ENCODE results near the gene PON1. TPM values are rescaled to one million over a fixed set of nuclear protein-coding genes. Genes with fewer than 3 reads are reported as not detected.

Gene PON1
- total and polyA plus RNA-seq, 4 donors, result 0.59 to 1.2 (median 0.84) TPM

GRCh38 chr7:95298091-95298490 is 26.2 kb downstream of the PON1 start:
- no peak for DNase-seq (ENCODE audit: low read depth in 4 of 6, low spot score in 6 of 6)
- Histone ChIP-seq H3K4me1 (ENCODE audit: control insufficient read depth, insufficient read depth, low read length) (no peaks in the 10 kb centered on the region), H3K4me3 (ENCODE audit: low read depth, low read length) (no peak overlapping the region), H3K9me3 (ENCODE audit: control insufficient read depth, insufficient read depth, low read length) (no peaks in the 10 kb centered on the region), H3K27ac (ENCODE audit: low read depth, low read length) (no peak overlapping the region), H3K27me3 (ENCODE audit: control insufficient read depth, insufficient read depth, low read length) (no peaks in the 10 kb centered on the region), H3K36me3 (ENCODE audit: control insufficient read depth, insufficient read depth, low read length) (no peaks in the 10 kb centered on the region)
- WGBS (ENCODE audit: insufficient coverage), result 100% methylated on average over 3 of the region's 3 CpGs

GRCh38 chr7:95297041-95297440 is 27.3 kb downstream of the PON1 start:
- Histone ChIP-seq H3K27ac (ENCODE audit: low read depth, low read length) (no peak overlapping the region), H3K9me3 (ENCODE audit: control insufficient read depth, insufficient read depth, low read length) (no peaks in the 10 kb centered on the region), H3K4me3 (ENCODE audit: low read depth, low read length) (no peak overlapping the region), H3K27me3 (ENCODE audit: control insufficient read depth, insufficient read depth, low read length) (no peaks in the 10 kb centered on the region), H3K4me1 (ENCODE audit: control insufficient read depth, insufficient read depth, low read length) (no peaks in the 10 kb centered on the region), H3K36me3 (ENCODE audit: control insufficient read depth, insufficient read depth, low read length) (no peaks in the 10 kb centered on the region)
- WGBS (ENCODE audit: insufficient coverage), result no CpG with 5 or more reads among the region's 1 CpG
- no peak for DNase-seq (ENCODE audit: low read depth in 4 of 6, low spot score in 6 of 6)

GRCh38 chr7:95296456-95296855 is 27.9 kb downstream of the PON1 start:
- no peak overlapping the region for H3K27ac ChIP-seq (ENCODE audit: low read depth, low read length)
- DNase-seq (ENCODE audit: low read depth in 4 of 6, low spot score in 6 of 6), result no peak
- no peaks in the 10 kb centered on the region for H3K36me3 ChIP-seq (ENCODE audit: control insufficient read depth, insufficient read depth, low read length)
- no peak overlapping the region for H3K4me3 ChIP-seq (ENCODE audit: low read depth, low read length)
- H3K27me3 ChIP-seq (ENCODE audit: control insufficient read depth, insufficient read depth, low read length), result no peaks in the 10 kb centered on the region
- no peaks in the 10 kb centered on the region for H3K9me3 ChIP-seq (ENCODE audit: control insufficient read depth, insufficient read depth, low read length)
- WGBS (ENCODE audit: insufficient coverage), result 90% methylated on average over 4 of the region's 6 CpGs
- H3K4me1 ChIP-seq (ENCODE audit: control insufficient read depth, insufficient read depth, low read length), result no peaks in the 10 kb centered on the region

DNA sequence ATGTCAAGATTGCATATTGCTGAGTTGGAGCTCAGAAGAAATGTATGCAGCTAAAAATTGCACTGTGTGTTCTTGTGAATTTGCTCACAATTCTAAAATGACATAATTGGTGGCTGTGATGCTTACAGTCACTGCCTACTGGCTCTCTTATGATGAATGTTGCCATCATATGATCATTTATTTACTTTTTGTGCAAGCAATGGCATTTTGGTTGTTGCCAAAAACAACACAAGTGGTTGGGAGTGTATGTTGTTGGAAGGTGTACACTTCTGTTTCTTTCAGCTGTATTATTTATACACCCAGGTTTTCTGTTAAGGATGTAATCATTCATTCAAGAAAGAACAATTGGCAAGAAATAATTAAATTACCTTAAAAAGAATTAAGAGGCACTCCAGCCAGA is 28.9 kb downstream of the PON1 start:
- no peak for DNase-seq (ENCODE audit: low read depth in 4 of 6, low spot score in 6 of 6)
- H3K9me3 ChIP-seq (ENCODE audit: control insufficient read depth, insufficient read depth, low read length), result no peaks in the 10 kb centered on the region
- H3K36me3 ChIP-seq (ENCODE audit: control insufficient read depth, insufficient read depth, low read length), result no peaks in the 10 kb centered on the region
- no peaks in the 10 kb centered on the region for H3K4me1 ChIP-seq (ENCODE audit: control insufficient read depth, insufficient read depth, low read length)
- H3K27me3 ChIP-seq (ENCODE audit: control insufficient read depth, insufficient read depth, low read length), result no peaks in the 10 kb centered on the region
- H3K27ac ChIP-seq (ENCODE audit: low read depth, low read length), result no peak overlapping the region
- H3K4me3 ChIP-seq (ENCODE audit: low read depth, low read length), result no peak overlapping the region

DNA sequence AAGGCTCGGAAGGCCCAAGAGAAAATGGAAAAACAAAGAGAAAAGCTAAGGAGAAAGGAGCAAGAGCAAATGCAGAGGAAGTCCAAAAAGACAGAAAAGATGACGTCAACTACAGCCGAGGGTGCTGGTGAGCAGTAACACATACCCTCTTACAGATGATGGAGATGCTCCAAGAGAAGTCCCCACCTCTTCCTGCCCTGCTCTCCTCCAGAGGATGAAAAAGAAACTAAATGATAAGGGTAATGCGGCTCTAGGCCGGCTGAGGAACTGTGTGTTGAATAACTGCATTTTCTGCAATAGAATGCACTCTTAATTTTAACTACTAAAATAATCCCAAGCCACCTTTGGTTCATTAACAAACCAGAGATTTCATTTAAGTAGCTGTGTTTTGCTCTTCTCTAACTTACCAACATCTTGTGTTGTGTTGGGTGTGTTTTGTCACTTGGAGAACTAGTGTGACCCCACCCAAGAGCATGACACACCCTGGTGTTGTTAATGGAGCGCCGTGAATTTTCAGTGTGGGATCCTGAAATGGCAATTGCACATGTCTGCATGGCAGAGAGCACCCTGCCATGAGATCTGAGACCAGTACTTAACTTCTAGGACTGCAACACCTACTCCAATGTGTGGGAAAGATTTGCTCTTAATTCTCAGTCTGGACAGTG is 34.0 kb downstream of the PON1 start:
- Histone ChIP-seq H3K36me3 (ENCODE audit: control insufficient read depth, insufficient read depth, low read length) (peaks cover 7% of the 10 kb centered on the region), H3K27ac (ENCODE audit: low read depth, low read length) (no peak overlapping the region), H3K9me3 (ENCODE audit: control insufficient read depth, insufficient read depth, low read length) (no peaks in the 10 kb centered on the region), H3K4me3 (ENCODE audit: low read depth, low read length) (no peak overlapping the region), H3K4me1 (ENCODE audit: control insufficient read depth, insufficient read depth, low read length) (no peaks in the 10 kb centered on the region), H3K27me3 (ENCODE audit: control insufficient read depth, insufficient read depth, low read length) (no peaks in the 10 kb centered on the region)
- DNase-seq (ENCODE audit: low read depth in 4 of 6, low spot score in 6 of 6), result no peak
- 100% methylated on average over 3 of the region's 7 CpGs for WGBS (ENCODE audit: insufficient coverage)

DNA sequence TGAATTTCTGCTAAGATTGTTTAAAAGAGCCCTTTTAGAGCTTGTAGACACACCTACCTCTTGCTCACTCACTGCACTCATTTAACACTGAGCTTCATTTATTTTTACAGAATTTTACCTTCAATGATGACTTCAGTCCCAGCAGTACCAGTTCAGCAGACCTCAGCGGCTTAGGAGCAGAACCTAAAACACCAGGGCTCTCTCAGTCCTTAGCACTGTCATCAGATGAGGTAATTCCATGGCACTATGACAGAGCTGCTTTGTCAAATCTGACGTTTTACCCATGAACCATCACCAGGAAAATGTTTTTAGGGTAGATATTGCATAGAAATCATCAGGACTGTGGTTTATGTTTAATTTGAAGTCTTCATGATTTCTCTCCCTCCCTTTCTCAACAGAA is 38.2 kb downstream of the PON1 start:
- no peak for DNase-seq (ENCODE audit: low read depth in 4 of 6, low spot score in 6 of 6)
- no peaks in the 10 kb centered on the region for H3K9me3 ChIP-seq (ENCODE audit: control insufficient read depth, insufficient read depth, low read length)
- H3K4me3 ChIP-seq (ENCODE audit: low read depth, low read length), result no peak overlapping the region
- peaks cover 7% of the 10 kb centered on the region for H3K36me3 ChIP-seq (ENCODE audit: control insufficient read depth, insufficient read depth, low read length)
- H3K4me1 ChIP-seq (ENCODE audit: control insufficient read depth, insufficient read depth, low read length), result no peaks in the 10 kb centered on the region
- H3K27me3 ChIP-seq (ENCODE audit: control insufficient read depth, insufficient read depth, low read length), result no peaks in the 10 kb centered on the region
- H3K27ac ChIP-seq (ENCODE audit: low read depth, low read length), result no peak overlapping the region
- WGBS (ENCODE audit: insufficient coverage), result 100% methylated on average over 1 of the region's 2 CpGs

DNA sequence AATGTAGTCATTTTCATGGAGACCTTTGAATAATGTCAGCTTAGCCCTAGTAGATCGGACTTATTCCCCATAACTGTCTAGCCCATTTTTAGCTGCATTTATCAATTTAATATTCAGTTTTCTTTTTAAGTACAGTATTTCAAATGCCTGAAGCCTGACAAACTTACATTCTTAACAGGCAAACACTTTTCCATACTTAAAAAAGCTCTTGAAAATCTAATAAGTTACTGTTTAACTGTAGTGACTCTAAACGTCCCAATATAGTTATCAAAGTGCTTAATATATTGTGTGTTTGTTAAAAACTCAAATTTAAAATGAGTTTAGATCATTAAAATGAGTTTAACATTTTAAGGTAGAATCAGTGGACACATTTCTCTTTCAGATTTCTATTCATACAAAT is 44.9 kb downstream of the PON1 start:
- no peak overlapping the region for H3K27ac ChIP-seq (ENCODE audit: low read depth, low read length)
- H3K36me3 ChIP-seq (ENCODE audit: control insufficient read depth, insufficient read depth, low read length), result no peaks in the 10 kb centered on the region

DNA sequence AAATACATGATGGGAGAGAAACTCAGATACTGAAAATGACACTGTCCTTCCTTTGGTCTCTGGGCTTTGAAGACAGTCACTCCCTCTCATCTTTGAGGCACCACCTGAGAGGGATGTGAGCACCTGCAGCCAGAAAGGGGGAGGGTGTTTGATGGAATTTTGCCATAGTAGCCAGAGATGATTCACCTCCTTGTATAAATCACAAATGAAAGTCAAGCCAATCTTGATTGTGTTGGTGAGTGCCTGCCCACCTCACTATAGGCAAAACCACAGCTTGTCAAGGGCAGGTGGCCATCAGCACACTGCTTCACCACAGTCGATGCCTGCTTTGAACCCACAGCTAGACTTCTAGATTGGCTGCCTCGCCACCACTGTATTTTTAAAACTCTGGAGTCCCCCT is 48.2 kb downstream of the PON1 start:
- WGBS (ENCODE audit: insufficient coverage), result 96% methylated on average over 2 of the region's 2 CpGs
- Histone ChIP-seq H3K27me3 (ENCODE audit: control insufficient read depth, insufficient read depth, low read length) (no peaks in the 10 kb centered on the region), H3K27ac (ENCODE audit: low read depth, low read length) (no peak overlapping the region), H3K9me3 (ENCODE audit: control insufficient read depth, insufficient read depth, low read length) (no peaks in the 10 kb centered on the region), H3K36me3 (ENCODE audit: control insufficient read depth, insufficient read depth, low read length) (no peaks in the 10 kb centered on the region), H3K4me3 (ENCODE audit: low read depth, low read length) (no peak overlapping the region), H3K4me1 (ENCODE audit: control insufficient read depth, insufficient read depth, low read length) (no peaks in the 10 kb centered on the region)
- no peak for DNase-seq (ENCODE audit: low read depth in 4 of 6, low spot score in 6 of 6)

More for the DNA sequence above, 44.9 kb downstream of the PON1 start:
- Histone ChIP-seq H3K27me3 (ENCODE audit: control insufficient read depth, insufficient read depth, low read length) (no peaks in the 10 kb centered on the region), H3K4me3 (ENCODE audit: low read depth, low read length) (no peak overlapping the region), H3K4me1 (ENCODE audit: control insufficient read depth, insufficient read depth, low read length) (no peaks in the 10 kb centered on the region), H3K9me3 (ENCODE audit: control insufficient read depth, insufficient read depth, low read length) (no peaks in the 10 kb centered on the region)
- no CpG with 5 or more reads among the region's 2 CpGs for WGBS (ENCODE audit: insufficient coverage)
- no peak for DNase-seq (ENCODE audit: low read depth in 4 of 6, low spot score in 6 of 6)

DNA sequence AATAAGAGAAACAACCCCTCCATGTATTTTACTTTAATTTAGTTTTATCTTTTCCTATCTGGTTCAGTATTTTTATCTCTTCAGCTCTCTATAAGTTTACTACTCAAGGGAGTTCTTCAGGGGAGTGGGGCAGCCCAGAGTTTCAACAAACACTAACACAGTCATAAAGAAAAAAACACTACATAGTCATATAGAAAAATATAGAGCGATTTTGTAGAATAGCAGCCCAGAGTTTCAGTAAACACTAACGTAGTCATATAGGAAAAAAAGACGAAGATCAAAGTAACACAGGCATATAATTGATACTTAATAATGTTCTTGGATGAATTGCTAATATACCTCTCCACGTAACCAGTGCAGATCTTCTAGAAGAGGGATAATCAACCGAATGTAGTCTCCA is 54.7 kb downstream of the PON1 start:
- Histone ChIP-seq H3K27ac (ENCODE audit: low read depth, low read length) (no peak overlapping the region), H3K9me3 (ENCODE audit: control insufficient read depth, insufficient read depth, low read length) (no peaks in the 10 kb centered on the region), H3K4me3 (ENCODE audit: low read depth, low read length) (no peak overlapping the region), H3K36me3 (ENCODE audit: control insufficient read depth, insufficient read depth, low read length) (no peaks in the 10 kb centered on the region), H3K27me3 (ENCODE audit: control insufficient read depth, insufficient read depth, low read length) (no peaks in the 10 kb centered on the region), H3K4me1 (ENCODE audit: control insufficient read depth, insufficient read depth, low read length) (no peaks in the 10 kb centered on the region)
- no CpG with 5 or more reads among the region's 5 CpGs for WGBS (ENCODE audit: insufficient coverage)
- no peak for DNase-seq (ENCODE audit: low read depth in 4 of 6, low spot score in 6 of 6)

DNA sequence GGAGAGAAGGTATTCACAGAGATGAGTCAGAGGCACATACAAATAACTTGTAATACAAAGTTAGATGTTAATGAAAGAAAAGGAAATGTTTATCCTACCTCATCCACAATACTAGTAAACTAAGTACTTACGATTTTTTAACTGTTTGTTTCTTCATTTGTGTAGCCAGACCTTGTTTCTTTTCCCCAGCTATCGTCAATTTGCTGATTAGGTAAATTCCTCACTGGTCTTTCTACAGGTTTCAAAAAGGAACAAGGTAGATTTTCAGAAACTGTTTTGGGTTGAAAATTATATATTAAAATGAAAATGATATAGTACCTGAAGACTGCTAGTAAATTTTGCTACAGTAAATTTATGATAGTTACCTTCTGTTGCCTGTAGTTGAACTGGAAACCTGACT is 56.6 kb downstream of the PON1 start:
- Histone ChIP-seq H3K4me3 (ENCODE audit: low read depth, low read length) (no peak overlapping the region), H3K4me1 (ENCODE audit: control insufficient read depth, insufficient read depth, low read length) (no peaks in the 10 kb centered on the region), H3K27me3 (ENCODE audit: control insufficient read depth, insufficient read depth, low read length) (no peaks in the 10 kb centered on the region), H3K27ac (ENCODE audit: low read depth, low read length) (no peak overlapping the region), H3K36me3 (ENCODE audit: control insufficient read depth, insufficient read depth, low read length) (no peaks in the 10 kb centered on the region), H3K9me3 (ENCODE audit: control insufficient read depth, insufficient read depth, low read length) (no peaks in the 10 kb centered on the region)
- WGBS (ENCODE audit: insufficient coverage), result no CpG with 5 or more reads among the region's 2 CpGs
- DNase-seq (ENCODE audit: low read depth in 4 of 6, low spot score in 6 of 6), result no peak
